Subcutaneous abdominal adipose tissue (tissue), 5 donors: ENCODE data around the gene MEGF9.

Experiments used
- H3K27ac ChIP-seq: one replicate; pipeline ENCODE4 v1.7.0; 2013; ENCODE audit warnings: low read depth, mild to moderate bottlenecking, inconsistent platforms, low read length, moderate library complexity
- H3K27me3 ChIP-seq, 5 donors: one replicate each; pipeline ENCODE4 v1.7.0; 2013; ENCODE audit warnings: low read length in 5 of 5, inconsistent platforms in 1 of 5; ENCODE audit not compliant: control insufficient read depth in 5 of 5, insufficient read depth in 4 of 5
- H3K36me3 ChIP-seq, 5 donors: one replicate each; pipeline ENCODE4 v1.7.0; 2013; ENCODE audit warnings: low read length in 5 of 5; ENCODE audit not compliant: control insufficient read depth in 5 of 5, insufficient read depth in 5 of 5
- H3K4me1 ChIP-seq, 5 donors: one replicate each; pipeline ENCODE4 v1.7.0; 2013; ENCODE audit warnings: low read length in 5 of 5, mild to moderate bottlenecking in 3 of 5, moderate library complexity in 1 of 5; ENCODE audit not compliant: control insufficient read depth in 5 of 5, insufficient read depth in 5 of 5
- H3K4me3 ChIP-seq, 5 donors: one replicate each; pipeline ENCODE4 v1.7.0; 2013; ENCODE audit warnings: low read length in 5 of 5, low read depth in 1 of 5
- H3K9ac ChIP-seq, 5 donors: one replicate each; pipeline ENCODE4 v1.7.0; 2013; ENCODE audit warnings: low read length in 5 of 5, mild to moderate bottlenecking in 4 of 5, moderate library complexity in 3 of 5
- H3K9me3 ChIP-seq, 5 donors: one replicate each; pipeline ENCODE4 v1.7.0; 2013; ENCODE audit warnings: low read length in 5 of 5; ENCODE audit not compliant: control insufficient read depth in 5 of 5
- donor health status: healthy.
- donor health status: healthy.
- donor health status: healthy.
- donor health status: healthy.
- donor health status: healthy.

Gene MEGF9

DNA sequence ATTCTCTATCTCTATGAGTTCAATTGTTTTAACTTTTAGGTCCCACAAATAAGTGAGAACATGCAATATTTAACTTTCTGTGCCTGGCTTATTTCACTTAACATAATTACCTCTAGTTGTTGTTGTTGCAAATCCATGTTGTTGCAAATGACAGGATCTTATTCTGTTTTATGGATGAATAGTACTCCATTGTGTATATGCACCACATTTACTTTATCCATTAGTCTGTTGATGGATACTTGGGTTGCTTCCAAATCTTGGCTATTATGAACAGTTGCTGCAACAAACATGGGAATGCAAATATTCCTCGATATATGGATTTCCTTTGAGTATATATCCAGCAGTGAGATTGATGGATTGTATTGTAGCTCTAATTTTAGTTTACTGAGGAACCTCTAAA is 36.3 kb downstream of the MEGF9 start:
- Histone ChIP-seq H3K9ac (no peak overlapping the region), H3K27ac (no peak overlapping the region), H3K36me3 (no peaks in the 10 kb centered on the region), H3K4me1 (no peaks in the 10 kb centered on the region), H3K27me3 (no peaks in the 10 kb centered on the region), H3K9me3 (no peaks in the 10 kb centered on the region), H3K4me3 (no peak overlapping the region)

DNA sequence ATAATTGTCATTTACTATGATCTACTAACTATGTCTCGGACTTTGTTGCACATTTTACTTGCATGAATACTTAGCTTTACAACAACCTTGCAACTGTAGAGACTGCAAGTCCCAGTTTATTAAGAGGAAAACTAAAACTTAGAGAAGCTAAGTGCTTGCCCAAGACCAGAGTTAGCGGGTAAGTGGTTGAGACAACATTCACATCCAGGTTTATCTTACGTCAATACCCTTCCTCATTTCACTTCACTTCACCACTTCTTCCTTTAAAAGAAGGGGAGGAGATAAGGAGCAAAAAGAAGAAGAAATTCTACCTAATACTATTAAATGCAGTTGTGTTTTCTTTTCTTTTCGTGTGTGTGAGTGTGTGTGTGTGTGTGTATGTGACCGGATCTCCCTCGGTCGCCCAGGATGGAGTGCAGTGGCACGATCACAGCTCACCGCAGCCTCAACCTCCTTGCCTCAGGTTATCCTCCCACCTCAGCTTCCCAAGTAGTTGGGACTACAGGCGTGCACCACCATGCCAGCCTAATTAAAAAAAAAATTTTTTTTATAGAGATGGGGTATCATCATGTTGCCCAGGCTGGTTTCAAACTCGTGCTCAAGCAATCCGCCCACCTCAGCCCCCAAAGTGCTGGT is 37.4 kb downstream of the MEGF9 start:
- H3K27ac ChIP-seq = no peak overlapping the region
- no peaks in the 10 kb centered on the region for H3K27me3 ChIP-seq
- no peaks in the 10 kb centered on the region for H3K36me3 ChIP-seq
- H3K4me3 ChIP-seq = no peak overlapping the region
- H3K4me1 ChIP-seq = no peaks in the 10 kb centered on the region
- H3K9ac ChIP-seq = no peak overlapping the region
- no peaks in the 10 kb centered on the region for H3K9me3 ChIP-seq

DNA sequence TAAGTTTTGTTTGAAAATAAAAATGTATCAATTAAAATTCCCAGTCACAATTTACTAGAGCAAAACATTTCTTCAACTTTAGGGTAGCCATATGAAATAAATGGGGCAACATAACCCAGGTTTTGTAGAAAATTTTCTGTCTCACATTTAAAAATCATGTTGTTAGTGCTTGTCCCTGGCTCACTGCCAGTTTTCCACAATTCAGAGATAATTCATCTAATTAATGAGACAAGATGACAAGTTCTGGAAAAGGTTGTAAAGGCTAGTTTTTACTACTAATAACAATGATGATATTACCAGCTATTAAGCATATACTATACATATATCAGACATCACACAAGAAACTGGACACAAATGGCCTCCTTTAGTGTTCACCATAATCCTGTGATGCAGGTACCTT is 45.9 kb downstream of the MEGF9 start:
- Histone ChIP-seq H3K4me1 (peaks cover 0 to 6% (median 0%) of the 10 kb centered on the region in 5 donors), H3K4me3 (no peak overlapping the region), H3K27ac (no peak overlapping the region), H3K9ac (no peak overlapping the region), H3K36me3 (no peaks in the 10 kb centered on the region), H3K27me3 (no peaks in the 10 kb centered on the region), H3K9me3 (no peaks in the 10 kb centered on the region)

DNA sequence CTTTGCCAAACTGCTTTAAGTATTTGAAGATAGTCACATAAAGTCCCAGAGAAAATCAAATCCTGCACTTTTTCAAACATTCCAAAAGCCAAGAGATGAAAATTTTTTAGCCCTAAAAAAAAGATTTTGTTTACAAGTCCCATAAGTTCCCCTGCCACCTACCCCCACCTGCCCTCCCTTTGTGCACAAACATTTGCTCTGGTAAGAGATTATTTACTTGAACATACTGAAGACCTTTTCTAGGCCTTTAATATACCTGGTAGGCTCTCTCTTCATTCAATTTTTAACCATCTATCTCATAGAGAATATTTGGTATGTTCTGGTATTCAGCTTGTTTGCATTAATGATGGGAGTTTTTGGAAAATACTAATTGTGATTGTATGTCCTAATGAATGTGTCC is 50.3 kb downstream of the MEGF9 start:
- Histone ChIP-seq H3K4me3 (no peak overlapping the region), H3K27ac (no peak overlapping the region), H3K36me3 (no peaks in the 10 kb centered on the region), H3K27me3 (no peaks in the 10 kb centered on the region), H3K9ac (no peak overlapping the region), H3K9me3 (no peaks in the 10 kb centered on the region), H3K4me1 (peaks cover 0 to 6% (median 0%) of the 10 kb centered on the region in 5 donors)

DNA sequence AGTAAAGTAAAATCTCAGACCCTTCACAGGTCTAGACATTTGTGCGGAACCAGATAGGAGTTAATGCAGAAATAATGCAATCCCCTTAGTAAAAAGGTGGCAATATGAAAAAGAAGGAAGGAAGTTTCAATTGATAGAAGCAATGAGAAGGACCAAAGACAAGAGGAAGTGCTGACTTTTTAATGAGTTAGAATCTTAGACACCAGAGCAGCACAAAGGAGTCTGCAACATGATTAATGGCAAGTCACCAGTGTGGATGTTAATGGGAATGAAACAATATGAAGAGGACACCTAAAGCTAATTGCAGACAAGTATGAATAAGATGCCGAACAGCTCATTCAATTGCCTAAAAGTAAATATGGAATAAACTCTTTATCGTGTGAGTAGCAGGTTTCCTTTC is 50.9 kb downstream of the MEGF9 start:
- no peak overlapping the region for H3K4me3 ChIP-seq
- no peak overlapping the region for H3K9ac ChIP-seq
- no peaks in the 10 kb centered on the region for H3K9me3 ChIP-seq
- peaks cover 0 to 6% (median 0%) of the 10 kb centered on the region in 5 donors for H3K4me1 ChIP-seq
- no peaks in the 10 kb centered on the region for H3K36me3 ChIP-seq
- H3K27ac ChIP-seq = no peak overlapping the region
- H3K27me3 ChIP-seq = no peaks in the 10 kb centered on the region

DNA sequence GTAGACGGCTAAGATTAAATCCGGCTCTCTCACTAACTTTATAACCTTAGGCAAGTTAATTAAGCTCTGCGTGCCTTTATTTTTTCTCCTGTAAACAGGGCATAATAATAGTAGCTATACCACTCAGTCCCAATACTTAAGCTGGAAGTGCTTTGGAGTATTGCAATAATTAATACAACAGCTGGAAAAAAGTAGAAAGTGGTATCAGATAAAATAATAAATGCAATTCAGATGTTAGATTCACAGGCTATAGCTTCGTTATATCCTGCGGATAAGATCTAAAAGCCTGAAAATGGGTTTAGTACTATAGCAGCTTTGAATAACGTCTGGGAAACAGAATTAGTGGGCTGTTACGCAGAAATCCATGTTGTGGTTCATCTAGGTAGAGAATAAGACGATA is 51.8 kb downstream of the MEGF9 start:
- H3K27ac ChIP-seq = no peak overlapping the region
- H3K4me3 ChIP-seq = no peak overlapping the region
- H3K27me3 ChIP-seq = no peaks in the 10 kb centered on the region
- H3K9ac ChIP-seq = no peak overlapping the region
- H3K4me1 ChIP-seq = peaks cover 0 to 6% (median 0%) of the 10 kb centered on the region in 5 donors
- H3K9me3 ChIP-seq = no peaks in the 10 kb centered on the region
- no peaks in the 10 kb centered on the region for H3K36me3 ChIP-seq

DNA sequence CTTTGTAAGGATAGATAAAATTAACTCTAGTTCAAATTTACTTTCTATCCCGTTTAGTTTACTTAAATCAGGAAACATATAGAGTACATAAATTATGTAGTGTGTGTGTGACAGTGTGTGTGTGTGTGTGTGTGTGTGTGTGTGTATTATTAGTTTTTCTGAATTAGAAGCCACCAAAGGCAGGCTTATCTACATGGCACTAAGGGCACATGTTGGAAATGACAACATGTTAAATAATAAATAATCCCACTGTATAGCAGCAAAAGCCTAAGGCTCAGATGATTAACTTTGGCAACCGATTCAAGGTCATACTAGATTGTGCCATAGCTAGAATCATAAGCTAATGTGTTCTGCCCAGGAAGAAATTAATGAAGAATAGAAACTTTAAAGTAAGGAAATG is 54.6 kb downstream of the MEGF9 start:
- no peak overlapping the region for H3K27ac ChIP-seq
- H3K27me3 ChIP-seq = no peaks in the 10 kb centered on the region
- H3K4me1 ChIP-seq = no peaks in the 10 kb centered on the region
- no peaks in the 10 kb centered on the region for H3K36me3 ChIP-seq
- no peak overlapping the region for H3K9ac ChIP-seq
- no peaks in the 10 kb centered on the region for H3K9me3 ChIP-seq
- H3K4me3 ChIP-seq = no peak overlapping the region

DNA sequence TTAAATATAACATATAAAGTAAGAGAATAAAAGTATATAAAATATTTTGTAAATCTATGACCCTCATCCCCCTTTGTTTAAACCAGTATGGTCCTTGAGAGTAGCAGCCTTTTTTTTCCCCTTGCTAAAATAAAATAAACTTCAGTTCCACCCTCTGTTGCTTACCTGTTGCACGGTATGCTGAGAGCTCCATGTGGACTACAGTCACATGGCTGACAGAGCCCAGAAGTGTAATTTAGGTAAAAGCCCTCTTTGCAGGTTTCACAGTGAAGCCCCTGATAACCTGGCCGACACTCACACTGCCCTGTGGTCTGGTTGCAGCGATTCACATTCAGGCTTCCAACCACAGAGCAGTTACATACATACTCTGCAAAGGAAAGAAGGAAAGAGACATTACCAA is 55.1 kb downstream of the MEGF9 start:
- no peaks in the 10 kb centered on the region for H3K9me3 ChIP-seq
- H3K4me3 ChIP-seq = no peak overlapping the region
- H3K9ac ChIP-seq = no peak overlapping the region
- no peaks in the 10 kb centered on the region for H3K36me3 ChIP-seq
- H3K4me1 ChIP-seq = no peaks in the 10 kb centered on the region
- no peak overlapping the region for H3K27ac ChIP-seq
- H3K27me3 ChIP-seq = no peaks in the 10 kb centered on the region

DNA sequence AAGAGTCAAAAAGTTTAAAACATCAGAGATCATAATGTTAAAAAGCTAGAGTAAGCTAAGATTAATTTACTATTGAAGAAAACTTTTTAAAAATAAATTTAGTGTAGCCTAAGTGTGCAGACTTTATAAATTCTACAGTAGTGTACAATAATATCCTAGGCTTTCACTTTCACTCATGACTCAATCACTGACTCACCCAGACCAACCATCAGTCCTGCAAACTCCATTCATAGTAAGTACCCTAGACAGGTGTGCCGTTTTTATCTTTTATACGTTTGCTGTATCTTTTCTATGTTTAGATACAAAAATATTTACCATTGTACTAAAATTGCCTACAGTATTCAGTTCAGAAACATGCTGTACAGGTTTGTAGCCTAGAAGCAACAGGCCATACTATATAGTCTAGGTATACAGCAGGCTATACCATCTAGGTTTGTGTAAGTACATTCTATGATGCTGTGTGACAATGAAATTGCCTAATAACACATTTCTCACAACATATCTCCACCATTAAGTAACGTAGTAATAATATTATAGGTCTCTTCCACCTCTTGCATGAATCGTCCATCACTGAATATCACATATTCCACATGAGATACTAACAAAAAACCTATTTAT is 59.2 kb downstream of the MEGF9 start:
- Histone ChIP-seq H3K9ac (no peak overlapping the region), H3K27ac (no peak overlapping the region)

DNA sequence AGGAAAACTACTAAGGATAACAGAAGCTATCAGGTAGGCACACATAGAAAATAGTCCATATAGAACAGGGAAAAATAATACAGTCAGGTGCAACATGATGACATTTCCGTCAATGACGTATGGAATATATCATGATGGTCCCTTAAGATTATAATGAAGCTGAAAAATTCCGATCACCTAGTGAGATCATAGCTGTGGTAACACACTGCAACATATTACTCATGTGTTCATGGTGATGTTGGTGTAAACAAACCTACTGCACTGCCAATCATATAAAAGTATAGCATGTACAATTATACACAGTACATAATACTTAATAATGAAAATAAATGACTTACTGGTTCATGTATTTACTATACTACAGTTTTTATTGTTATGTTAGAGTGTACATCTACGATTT is 60.0 kb downstream of the MEGF9 start:
- H3K9ac ChIP-seq = no peak overlapping the region
- no peaks in the 10 kb centered on the region for H3K36me3 ChIP-seq

More for the DNA sequence above, 59.2 kb downstream of the MEGF9 start:
- Histone ChIP-seq H3K9me3 (no peaks in the 10 kb centered on the region), H3K4me3 (no peak overlapping the region), H3K4me1 (no peaks in the 10 kb centered on the region), H3K27me3 (no peaks in the 10 kb centered on the region), H3K36me3 (no peaks in the 10 kb centered on the region)

More for the DNA sequence above, 60.0 kb downstream of the MEGF9 start:
- H3K27ac ChIP-seq = no peak overlapping the region
- no peaks in the 10 kb centered on the region for H3K27me3 ChIP-seq
- no peaks in the 10 kb centered on the region for H3K4me1 ChIP-seq
- H3K4me3 ChIP-seq = no peak overlapping the region
- H3K9me3 ChIP-seq = no peaks in the 10 kb centered on the region
